AG09319 (cell line): Measurements from ENCODE around the gene CAST.

Source experiments
- DNase-seq: peaks from one replicate; pipeline ENCODE4 v3.0.0-alpha.2; 2010; ENCODE audit warnings: low read depth; ENCODE audit errors: extremely low read depth
- TF ChIP-seq, protein P1 (sequence below): IDR thresholded peaks from 2 replicates; pipeline ENCODE4 v1.5.1; 2011; ENCODE audit warnings: low read depth, mild to moderate bottlenecking, inconsistent platforms, low read length, moderate library complexity

The CAST gene

DNA sequence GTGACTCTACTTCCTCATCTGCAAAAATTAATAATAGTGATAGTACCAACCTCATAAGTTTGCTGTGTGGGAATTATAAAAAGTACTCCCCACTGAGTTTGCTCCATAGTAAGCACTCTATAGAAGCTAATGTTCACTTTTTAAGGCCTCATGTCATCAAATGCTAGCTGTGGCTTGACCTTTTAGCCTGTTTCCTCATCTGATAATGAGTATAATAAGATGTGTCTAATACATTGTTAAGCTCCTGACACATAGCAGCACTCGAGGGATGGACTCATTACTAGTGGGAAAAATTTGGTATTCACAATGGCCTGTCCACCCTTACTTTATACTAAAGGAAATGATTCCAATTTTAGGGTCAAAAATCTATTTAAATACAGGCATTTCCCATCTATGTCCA is 26.1 kb upstream of the CAST start:
- no peak for DNase-seq
- TF ChIP-seq, protein P1, sequence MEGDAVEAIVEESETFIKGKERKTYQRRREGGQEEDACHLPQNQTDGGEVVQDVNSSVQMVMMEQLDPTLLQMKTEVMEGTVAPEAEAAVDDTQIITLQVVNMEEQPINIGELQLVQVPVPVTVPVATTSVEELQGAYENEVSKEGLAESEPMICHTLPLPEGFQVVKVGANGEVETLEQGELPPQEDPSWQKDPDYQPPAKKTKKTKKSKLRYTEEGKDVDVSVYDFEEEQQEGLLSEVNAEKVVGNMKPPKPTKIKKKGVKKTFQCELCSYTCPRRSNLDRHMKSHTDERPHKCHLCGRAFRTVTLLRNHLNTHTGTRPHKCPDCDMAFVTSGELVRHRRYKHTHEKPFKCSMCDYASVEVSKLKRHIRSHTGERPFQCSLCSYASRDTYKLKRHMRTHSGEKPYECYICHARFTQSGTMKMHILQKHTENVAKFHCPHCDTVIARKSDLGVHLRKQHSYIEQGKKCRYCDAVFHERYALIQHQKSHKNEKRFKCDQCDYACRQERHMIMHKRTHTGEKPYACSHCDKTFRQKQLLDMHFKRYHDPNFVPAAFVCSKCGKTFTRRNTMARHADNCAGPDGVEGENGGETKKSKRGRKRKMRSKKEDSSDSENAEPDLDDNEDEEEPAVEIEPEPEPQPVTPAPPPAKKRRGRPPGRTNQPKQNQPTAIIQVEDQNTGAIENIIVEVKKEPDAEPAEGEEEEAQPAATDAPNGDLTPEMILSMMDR: no peak

DNA sequence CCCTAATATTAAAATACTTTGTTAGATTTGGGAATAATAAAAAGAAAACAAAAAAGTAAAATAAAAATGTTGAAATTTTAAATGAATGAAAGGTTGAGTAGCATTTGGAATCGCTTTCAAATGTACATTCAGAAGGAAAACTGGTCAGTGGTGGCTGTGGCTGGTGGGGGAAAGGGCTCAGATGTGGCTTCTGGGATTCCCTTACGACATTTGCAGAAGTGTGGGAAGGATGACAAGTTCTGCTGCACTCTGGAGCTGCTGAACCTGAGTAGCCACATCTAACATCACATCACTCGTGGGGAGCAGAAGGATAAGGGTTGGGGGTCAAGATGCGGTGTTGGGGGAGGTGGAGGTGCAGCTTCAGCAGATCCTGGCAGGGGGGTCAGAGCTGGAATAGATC is 25.6 kb upstream of the CAST start:
- no peak for DNase-seq
- TF ChIP-seq, protein P1: no peak

DNA sequence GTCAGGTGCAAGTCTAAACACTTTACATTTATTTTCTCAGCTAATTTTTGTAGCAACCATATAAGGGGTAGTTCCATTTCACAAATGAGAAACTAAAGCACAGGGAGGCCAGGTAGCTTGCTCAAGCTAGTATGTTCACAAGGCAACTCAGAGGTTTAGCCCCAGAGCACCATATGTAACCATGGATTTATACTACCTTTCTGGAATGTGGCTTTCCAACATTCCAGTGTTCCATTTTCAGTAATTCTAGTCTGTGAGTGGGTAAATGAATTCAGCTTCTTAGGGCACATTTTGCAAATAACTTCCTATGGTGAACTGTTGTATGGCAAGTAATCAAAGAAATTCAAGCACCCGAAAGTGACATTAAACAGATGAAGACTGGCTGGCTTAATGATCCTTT is 25.0 kb upstream of the CAST start:
- DNase-seq: no peak
- TF ChIP-seq, protein P1: no peak

DNA sequence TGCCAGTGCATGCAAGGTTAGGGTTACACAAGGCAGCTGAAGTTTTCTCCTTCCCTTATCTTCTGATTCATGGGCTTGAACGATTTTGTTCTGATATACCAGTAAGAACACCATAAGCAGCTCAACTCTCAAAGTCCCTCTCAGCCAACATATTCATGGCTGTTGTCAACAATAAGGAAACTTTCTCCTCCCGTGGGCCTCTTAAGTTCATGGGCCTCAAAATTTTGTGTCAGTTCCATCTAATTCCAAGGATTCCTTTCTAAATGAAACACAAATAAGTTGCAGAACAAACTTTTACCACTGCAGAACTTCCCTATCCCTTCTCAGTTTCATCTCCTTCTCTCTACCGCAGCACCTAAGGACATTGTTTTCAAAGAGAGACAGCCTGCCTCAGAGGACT is 23.6 kb upstream of the CAST start:
- TF ChIP-seq, protein P1: no peak
- DNase-seq: no peak

DNA sequence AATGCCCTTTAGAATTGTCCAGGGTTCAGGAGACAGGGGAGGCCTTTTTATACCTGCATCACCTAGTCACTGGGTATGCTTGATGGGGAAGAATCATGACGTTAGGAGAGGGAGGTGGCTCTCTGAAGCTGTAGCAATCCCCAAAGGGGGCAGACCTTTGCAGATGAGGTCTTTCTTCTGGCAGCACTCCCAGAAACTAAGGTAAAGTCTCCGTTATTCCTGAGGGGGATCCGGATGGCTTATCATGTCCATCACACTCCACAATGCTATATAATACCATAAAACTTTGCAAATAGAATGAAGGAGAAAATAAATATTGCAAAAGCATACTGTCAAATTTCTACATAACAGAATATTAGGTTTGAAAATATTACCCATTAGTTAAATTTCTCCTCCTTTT is 21.5 kb upstream of the CAST start:
- DNase-seq: no peak
- TF ChIP-seq, protein P1: no peak

DNA sequence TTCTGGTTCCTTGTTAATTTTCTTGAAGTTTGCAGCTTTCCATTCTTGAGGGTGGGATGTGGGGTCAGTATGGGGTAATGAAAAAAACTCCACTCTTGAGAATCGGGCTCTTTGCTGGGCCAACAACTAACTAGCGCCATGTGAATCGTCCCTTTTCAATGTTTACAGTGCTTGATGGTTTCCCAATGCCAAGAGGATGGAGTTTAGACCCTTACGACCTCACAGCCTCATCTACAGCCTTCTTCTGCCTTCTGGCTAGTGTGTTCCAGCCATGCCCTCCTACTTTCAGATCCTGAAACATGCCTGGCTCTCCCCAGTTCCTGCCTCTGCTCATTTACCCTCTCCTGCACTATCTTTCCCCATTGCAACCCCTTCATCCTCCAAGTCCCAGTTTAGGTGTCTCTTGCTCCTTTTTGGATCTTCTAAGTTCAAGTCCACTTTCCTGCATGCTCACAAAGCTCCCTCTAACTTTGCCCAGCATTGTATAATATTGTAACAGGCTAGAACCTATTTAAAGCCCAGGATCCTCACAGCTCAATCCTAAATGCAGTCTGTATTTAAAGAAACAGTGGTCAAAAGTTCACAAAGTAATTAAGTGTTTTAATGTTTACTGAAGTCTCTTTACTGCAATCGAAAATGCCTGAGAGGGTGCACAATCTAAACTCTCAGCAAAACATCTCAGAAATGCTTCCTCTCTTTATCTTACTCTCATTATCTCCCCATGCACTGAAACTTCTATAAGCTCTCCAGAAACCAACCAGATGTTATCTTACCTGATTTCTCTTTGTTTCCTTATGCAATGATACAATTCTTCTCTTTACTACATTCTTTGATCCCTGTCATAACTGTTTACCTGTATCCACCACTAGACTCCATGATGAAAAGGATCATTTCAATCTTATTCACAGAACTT is 20.6 kb upstream of the CAST start:
- no peak for DNase-seq
- TF ChIP-seq, protein P1: no peak

DNA sequence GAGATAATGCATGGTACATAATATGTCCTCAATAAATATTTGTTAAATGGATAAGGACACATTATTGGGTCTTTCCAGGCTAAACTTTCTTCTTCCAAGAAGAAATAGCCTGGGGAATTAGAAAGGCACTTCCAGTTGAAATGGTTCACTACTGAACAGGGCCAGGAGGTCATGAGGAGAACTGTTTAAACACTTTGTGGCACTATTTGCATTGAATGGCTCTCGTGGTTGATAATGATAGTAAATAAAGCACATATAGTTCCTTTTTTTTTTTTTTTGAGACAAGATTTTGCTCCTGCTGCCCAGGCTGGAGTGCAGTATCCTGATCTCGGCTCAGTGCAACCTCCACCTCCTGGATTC is 19.9 kb upstream of the CAST start:
- no peak for DNase-seq
- TF ChIP-seq, protein P1: no peak
